Measurements from ENCODE around the gene THOP1.

Gene THOP1

DNA sequence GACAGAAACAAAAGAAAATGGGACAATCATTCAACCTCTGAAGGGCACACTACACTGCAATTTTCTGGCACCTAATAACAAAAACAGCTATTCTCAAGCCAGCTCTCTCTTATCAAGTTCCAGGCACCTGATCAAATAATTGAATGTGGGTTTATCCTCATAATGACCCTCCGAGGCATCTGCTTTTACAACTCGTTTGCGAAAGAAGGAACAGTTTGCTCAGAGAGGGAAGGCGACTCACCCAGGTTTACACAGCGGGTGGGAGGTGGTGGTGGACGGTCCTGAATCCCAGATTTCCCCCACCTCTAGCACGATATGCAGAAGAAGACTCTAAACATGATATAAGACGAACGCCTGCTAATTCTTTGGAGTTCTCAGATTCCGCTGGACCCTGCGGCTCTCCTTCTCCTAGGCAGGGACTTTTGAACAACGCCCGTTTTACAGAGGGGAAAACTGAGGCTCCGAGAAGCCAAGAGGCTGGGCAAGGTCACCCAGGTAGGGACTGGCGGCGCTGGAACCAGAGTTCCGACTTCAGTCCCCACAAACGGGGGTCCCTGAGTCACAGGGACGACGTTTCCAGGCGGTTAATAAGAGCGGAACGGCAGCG is 2.9 kb upstream of the THOP1 start:
- in situ Hi-C loops (cut with HindIII; ENCODE audit: low sequenced_read_pairs) = no loop called here
- DNase-seq (ENCODE audit: low read depth, low spot score) = no peak
- TF ChIP-seq, protein P1, sequence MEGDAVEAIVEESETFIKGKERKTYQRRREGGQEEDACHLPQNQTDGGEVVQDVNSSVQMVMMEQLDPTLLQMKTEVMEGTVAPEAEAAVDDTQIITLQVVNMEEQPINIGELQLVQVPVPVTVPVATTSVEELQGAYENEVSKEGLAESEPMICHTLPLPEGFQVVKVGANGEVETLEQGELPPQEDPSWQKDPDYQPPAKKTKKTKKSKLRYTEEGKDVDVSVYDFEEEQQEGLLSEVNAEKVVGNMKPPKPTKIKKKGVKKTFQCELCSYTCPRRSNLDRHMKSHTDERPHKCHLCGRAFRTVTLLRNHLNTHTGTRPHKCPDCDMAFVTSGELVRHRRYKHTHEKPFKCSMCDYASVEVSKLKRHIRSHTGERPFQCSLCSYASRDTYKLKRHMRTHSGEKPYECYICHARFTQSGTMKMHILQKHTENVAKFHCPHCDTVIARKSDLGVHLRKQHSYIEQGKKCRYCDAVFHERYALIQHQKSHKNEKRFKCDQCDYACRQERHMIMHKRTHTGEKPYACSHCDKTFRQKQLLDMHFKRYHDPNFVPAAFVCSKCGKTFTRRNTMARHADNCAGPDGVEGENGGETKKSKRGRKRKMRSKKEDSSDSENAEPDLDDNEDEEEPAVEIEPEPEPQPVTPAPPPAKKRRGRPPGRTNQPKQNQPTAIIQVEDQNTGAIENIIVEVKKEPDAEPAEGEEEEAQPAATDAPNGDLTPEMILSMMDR (IDR thresholded peaks at IDR 0.05; ENCODE audit: low read depth, low read length) = no peak
- peak overlapping the region; percentile 100 for H3K4me3 ChIP-seq (ENCODE audit: low read depth, low read length)

DNA sequence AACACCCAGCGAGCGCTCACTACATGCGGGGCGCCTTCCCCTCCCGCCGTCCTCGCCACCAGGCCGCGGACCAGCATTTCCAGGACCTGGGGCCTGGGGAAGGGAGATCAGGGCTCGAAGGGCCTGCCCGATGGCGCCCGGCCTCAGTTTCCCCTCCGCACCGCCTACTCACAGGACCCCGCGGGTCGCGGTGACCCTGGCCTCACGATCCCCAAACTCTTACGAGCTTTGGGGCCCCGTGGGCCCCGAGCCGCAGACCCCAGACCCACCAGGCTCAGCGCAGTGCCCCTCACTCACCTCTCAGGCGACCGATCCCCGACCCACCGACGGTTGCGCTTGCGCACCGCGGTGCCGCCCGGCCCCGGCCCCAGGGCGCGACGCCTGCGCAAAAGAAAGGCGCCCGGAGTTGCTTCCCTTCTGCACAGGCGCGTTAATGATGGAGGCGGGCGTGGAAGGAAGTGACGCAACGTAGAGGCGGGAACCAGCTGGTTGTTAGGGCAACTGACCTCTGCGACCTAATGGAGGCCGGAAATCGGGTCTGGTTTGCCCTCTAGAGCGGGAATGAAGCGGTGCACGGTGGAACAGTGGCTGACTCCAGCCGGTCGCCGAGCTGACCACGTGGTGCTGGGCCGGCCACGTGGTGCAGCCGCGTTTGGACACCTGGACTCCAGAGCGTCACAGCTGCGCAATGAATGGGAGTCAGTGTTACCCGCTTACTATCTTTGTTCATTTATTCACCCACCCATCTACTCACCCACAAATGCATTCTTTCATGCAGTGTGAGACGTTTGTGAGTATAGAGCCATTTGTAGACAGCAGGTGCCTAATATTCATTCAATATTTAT is 2.1 kb upstream of the THOP1 start, which contains the start of gene SGTA:
SGTA (minus strand) TSS at position 338 of the 845 bp plus-strand sequence. CDS start 14,205 bp downstream, outside the sequence.
- peak; percentile 99 for DNase-seq (ENCODE audit: low read depth, low spot score)
- TF ChIP-seq, protein P1 (IDR thresholded peaks at IDR 0.05; ENCODE audit: low read depth, low read length) = peak; percentile 38
- H3K4me3 ChIP-seq (ENCODE audit: low read depth, low read length) = peak within 1 kb of the TSS; percentile 100
- in situ Hi-C loops (cut with HindIII; ENCODE audit: low sequenced_read_pairs) = no loop called here

- TF ChIP-seq, protein P1 (IDR thresholded peaks at IDR 0.05; ENCODE audit: low read depth, low read length) = no peak
- H3K4me3 ChIP-seq (ENCODE audit: low read depth, low read length) = peak overlapping the region; percentile 33
- no peak for DNase-seq (ENCODE audit: low read depth, low spot score)
- in situ Hi-C loops (cut with HindIII; ENCODE audit: low sequenced_read_pairs) = no loop called here
Observed at GRCh38 chr19:2783781-2784145, 1.5 kb upstream of the THOP1 start.

DNA sequence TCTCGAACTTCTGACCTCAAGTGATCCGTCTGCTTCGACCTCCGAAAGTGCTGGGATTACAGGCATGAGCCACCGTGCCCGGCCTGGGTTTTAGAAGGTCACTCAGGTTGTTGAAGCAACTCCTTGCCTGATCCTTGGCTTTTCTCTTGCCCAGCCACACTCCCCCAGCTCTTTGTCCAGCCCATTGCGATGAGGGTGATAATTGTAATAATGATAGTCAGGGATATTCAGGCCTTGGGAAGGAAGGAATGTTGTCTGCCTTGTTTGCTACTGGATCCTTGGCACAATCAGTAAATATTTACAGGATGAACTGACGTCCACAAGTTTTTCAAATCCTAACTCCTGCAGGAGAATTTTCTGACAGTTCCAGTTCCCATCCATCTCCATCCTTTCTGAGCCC is 1.8 kb downstream of the THOP1 start:
- H3K4me3 ChIP-seq (ENCODE audit: low read depth, low read length) = no peak overlapping the region
- DNase-seq (ENCODE audit: low read depth, low spot score) = no peak
- TF ChIP-seq, protein P1 (IDR thresholded peaks at IDR 0.05; ENCODE audit: low read depth, low read length) = no peak
- in situ Hi-C loops (cut with HindIII; ENCODE audit: low sequenced_read_pairs) = no loop called here

DNA sequence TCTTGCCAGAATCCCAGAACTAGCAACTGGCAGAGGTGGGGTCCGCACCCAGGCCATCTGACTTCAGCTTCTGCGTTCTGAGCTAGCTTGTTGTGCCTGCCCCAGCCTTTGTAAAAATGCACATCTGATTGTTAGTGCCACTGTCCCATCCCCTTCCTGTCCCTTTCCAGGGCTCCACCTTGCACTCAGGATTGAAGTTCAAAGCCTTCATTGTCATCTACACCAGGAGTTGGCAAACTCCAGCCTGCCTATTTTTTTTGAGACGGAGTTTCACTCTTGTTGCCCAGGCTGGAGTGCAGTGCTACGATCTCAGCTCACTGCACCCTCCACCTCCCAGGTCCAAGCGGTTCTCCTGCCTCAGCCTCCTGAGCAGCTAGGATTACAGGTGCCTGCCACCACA is 2.9 kb downstream of the THOP1 start:
- in situ Hi-C loops (cut with HindIII; ENCODE audit: low sequenced_read_pairs) = no loop called here
- TF ChIP-seq, protein P1 (IDR thresholded peaks at IDR 0.05; ENCODE audit: low read depth, low read length) = no peak
- H3K4me3 ChIP-seq (ENCODE audit: low read depth, low read length) = no peak overlapping the region
- no peak for DNase-seq (ENCODE audit: low read depth, low spot score)

DNA sequence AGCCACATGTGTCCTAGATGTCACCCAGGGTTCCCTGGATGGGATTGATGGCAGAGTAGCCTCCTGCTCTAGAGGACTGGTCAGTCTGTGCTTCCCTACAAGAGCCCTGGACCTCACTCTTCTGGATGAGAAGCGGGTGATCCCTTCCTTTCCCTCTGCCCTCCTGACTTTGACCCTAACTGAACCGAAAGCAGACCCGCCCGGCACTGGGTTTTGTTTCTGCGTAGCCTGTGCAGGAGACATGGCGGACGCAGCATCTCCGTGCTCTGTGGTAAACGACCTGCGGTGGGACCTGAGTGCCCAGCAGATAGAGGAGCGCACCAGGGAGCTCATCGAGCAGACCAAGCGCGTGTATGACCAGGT is 4.9 kb downstream of the THOP1 start:
- TF ChIP-seq, protein P1 (IDR thresholded peaks at IDR 0.05; ENCODE audit: low read depth, low read length) = no peak
- H3K4me3 ChIP-seq (ENCODE audit: low read depth, low read length) = no peak overlapping the region
- DNase-seq (ENCODE audit: low read depth, low spot score) = no peak
- in situ Hi-C loops (cut with HindIII; ENCODE audit: low sequenced_read_pairs) = no loop called here
